K562 (cell line): ENCODE results near the gene C10orf105. TPM values are rescaled to one million over a fixed set of nuclear protein-coding genes. Genes with fewer than 3 reads are reported as not detected.

Source experiments
- BCOR ChIP-seq: fragments of 450-650 bp; IDR thresholded peaks from 2 replicates; pipeline ENCODE4 v1.6.1; 2016
- CAMTA2 ChIP-seq: fragments of 250-450 bp; sonication (Bioruptor Pico); conservative IDR thresholded peaks from 2 replicates; pipeline ENCODE4 v1.5.1; 2022
- CHD1 ChIP-seq: fragments of 200-600 bp; sonication (generic); IDR thresholded peaks from one replicate; pipeline ENCODE4 v1.6.1; 2012; ENCODE audit warnings: mild to moderate bottlenecking, moderate library complexity, low read length, inconsistent platforms
- ETV5 ChIP-seq: sonication (generic); formaldehyde crosslinking; IDR thresholded peaks from 2 replicates; pipeline ENCODE4 v1.4.0; 2020; ENCODE audit warnings: low read depth, mild to moderate bottlenecking, missing genetic modification reagents
- GABPB1 ChIP-seq: sonication (generic); formaldehyde crosslinking; IDR thresholded peaks from 2 replicates; pipeline ENCODE4 v1.8.0; 2022; ENCODE audit warnings: mild to moderate bottlenecking, missing genetic modification reagents
- NRF1 ChIP-seq, 2 experiments: fragments of 450-650 bp; IDR thresholded peaks in 1 of 2; conservative IDR thresholded peaks in 1 of 2; 2 replicates each; pipeline ENCODE4 v1.6.1; 2014; ENCODE audit warnings: mild to moderate bottlenecking in 2 of 2
- PHF21A ChIP-seq: fragments of 450-650 bp; IDR thresholded peaks from 2 replicates; pipeline ENCODE4 v1.6.1; 2017; ENCODE audit warnings: low read depth, borderline replicate concordance
- POLR2G ChIP-seq: fragments of 200-400 bp; formaldehyde crosslinking; IDR thresholded peaks from 2 replicates; pipeline ENCODE4 v1.6.1; 2017; ENCODE audit warnings: low read depth, mild to moderate bottlenecking, antibody characterized with exemption, low read length, moderate library complexity
- PRPF4 ChIP-seq: fragments of 200-400 bp; formaldehyde crosslinking; IDR thresholded peaks from one replicate; pipeline ENCODE4 v1.6.1; 2017; ENCODE audit warnings: low read length, low read depth, mild to moderate bottlenecking; ENCODE audit not compliant: insufficient read depth, poor library complexity, severe bottlenecking
- RAD21 ChIP-seq, 2 experiments: fragments of 250-450 bp in 1 of 2; fragments of 450-650 bp in 1 of 2; sonication (Bioruptor Pico) in 1 of 2; formaldehyde crosslinking in 1 of 2; IDR thresholded peaks in 1 of 2; conservative IDR thresholded peaks in 1 of 2; 2 replicates each; pipeline versions ENCODE4 v1.4.0 to v1.8.0; 2020 to 2022; ENCODE audit warnings: mild to moderate bottlenecking in 2 of 2, moderate library complexity in 1 of 2
- TCF3 ChIP-seq: sonication (generic); formaldehyde crosslinking; IDR thresholded peaks from 2 replicates; pipeline ENCODE4 v1.4.0; 2020; ENCODE audit warnings: mild to moderate bottlenecking, missing genetic modification reagents
- TFE3 ChIP-seq: fragments of 450-650 bp; formaldehyde crosslinking; IDR thresholded peaks from 2 replicates; pipeline ENCODE4 v1.4.0; 2020; ENCODE audit warnings: mild to moderate bottlenecking, mixed read lengths
- THRA ChIP-seq: fragments of 450-650 bp; IDR thresholded peaks from 2 replicates; pipeline ENCODE4 v1.6.1; 2017; ENCODE audit warnings: mild to moderate bottlenecking, moderate library complexity
- YBX1 ChIP-seq: fragments of 450-650 bp; IDR thresholded peaks from 2 replicates; pipeline ENCODE4 v1.7.1; 2016; ENCODE audit warnings: mild to moderate bottlenecking
- ZBTB43 ChIP-seq: sonication (generic); formaldehyde crosslinking; IDR thresholded peaks from 2 replicates; pipeline ENCODE4 v1.8.0; 2023; ENCODE audit warnings: mild to moderate bottlenecking, missing genetic modification reagents
- ZNF717 ChIP-seq: fragments of 250-450 bp; sonication (Bioruptor Pico); IDR thresholded peaks from 2 replicates; pipeline ENCODE4 v1.5.0; 2021
- ZSCAN32 ChIP-seq: fragments of 450-650 bp; formaldehyde crosslinking; IDR thresholded peaks from 2 replicates; pipeline ENCODE4 v1.4.0; 2020; ENCODE audit warnings: mild to moderate bottlenecking, moderate library complexity
- polyA plus RNA-seq, 8 experiments: library from polyadenylated mRNA; depleted of rRNA in 4 of 8; stranded (reverse) in 5 of 8; unstranded in 3 of 8; fragments of >200 nt; fragmentation: Nextera tagmentation in 2 of 8; fragmentation: Illumina TruSeq in 1 of 8; extraction: Ambion mirVana in 2 of 8; extraction: Trizol in 1 of 8; gene quantifications; 2 replicates each; pipeline versions ENCODE4 v1.2.1 to v1.2.3, GENCODE V29; 2011 to 2014; ENCODE audit warnings: inconsistent platforms in 1 of 8, missing spikeins in 1 of 8
- total RNA-seq, 7 experiments: library from RNA; depleted of rRNA in 6 of 7; stranded (reverse); fragments of >200 nt in 6 of 7; fragmentation: Illumina TruSeq in 2 of 7; extraction: Trizol in 2 of 7; gene quantifications; 2 replicates each; pipeline versions ENCODE4 v1.2.1 to v1.2.3, GENCODE V29; 2011 to 2021; ENCODE audit warnings: low replicate concordance in 1 of 7
- TF ChIP-seq, protein P1 (sequence below): fragments of 250-450 bp; sonication (Bioruptor Pico); IDR thresholded peaks from 2 replicates; pipeline ENCODE4 v1.4.0; 2020; ENCODE audit warnings: mild to moderate bottlenecking, moderate library complexity
- TF ChIP-seq, protein P2 (sequence below): fragments of 250-450 bp; sonication (Bioruptor Pico); IDR thresholded peaks from 2 replicates; pipeline ENCODE4 v1.9.0; 2021; ENCODE audit warnings: mild to moderate bottlenecking
- TF ChIP-seq, protein P3 (sequence below): fragments of 450-650 bp; IDR thresholded peaks from one replicate; pipeline ENCODE4 v1.6.1; 2018; ENCODE audit warnings: mild to moderate bottlenecking, moderate library complexity; ENCODE audit not compliant: partially characterized antibody

The C10orf105 gene
- total and polyA plus RNA-seq, 9 of the 15 experiments (the other 6 are each of a cell fraction or from before 2014, with no cell fraction given) = 0.03 to 0.25 (median 0.04) TPM; not detected in 3

GRCh38 chr10:71747039-71747531, 27.5 kb upstream of the C10orf105 start (continued):
- TF ChIP-seq, protein P1, sequence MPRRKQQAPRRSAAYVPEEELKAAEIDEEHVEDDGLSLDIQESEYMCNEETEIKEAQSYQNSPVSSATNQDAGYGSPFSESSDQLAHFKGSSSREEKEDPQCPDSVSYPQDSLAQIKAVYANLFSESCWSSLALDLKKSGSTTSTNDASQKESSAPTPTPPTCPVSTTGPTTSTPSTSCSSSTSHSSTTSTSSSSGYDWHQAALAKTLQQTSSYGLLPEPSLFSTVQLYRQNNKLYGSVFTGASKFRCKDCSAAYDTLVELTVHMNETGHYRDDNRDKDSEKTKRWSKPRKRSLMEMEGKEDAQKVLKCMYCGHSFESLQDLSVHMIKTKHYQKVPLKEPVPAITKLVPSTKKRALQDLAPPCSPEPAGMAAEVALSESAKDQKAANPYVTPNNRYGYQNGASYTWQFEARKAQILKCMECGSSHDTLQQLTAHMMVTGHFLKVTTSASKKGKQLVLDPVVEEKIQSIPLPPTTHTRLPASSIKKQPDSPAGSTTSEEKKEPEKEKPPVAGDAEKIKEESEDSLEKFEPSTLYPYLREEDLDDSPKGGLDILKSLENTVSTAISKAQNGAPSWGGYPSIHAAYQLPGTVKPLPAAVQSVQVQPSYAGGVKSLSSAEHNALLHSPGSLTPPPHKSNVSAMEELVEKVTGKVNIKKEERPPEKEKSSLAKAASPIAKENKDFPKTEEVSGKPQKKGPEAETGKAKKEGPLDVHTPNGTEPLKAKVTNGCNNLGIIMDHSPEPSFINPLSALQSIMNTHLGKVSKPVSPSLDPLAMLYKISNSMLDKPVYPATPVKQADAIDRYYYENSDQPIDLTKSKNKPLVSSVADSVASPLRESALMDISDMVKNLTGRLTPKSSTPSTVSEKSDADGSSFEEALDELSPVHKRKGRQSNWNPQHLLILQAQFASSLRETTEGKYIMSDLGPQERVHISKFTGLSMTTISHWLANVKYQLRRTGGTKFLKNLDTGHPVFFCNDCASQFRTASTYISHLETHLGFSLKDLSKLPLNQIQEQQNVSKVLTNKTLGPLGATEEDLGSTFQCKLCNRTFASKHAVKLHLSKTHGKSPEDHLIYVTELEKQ (CRISPR knock-in tag) = no peak
- TF ChIP-seq ZBTB43 (no peak), TCF3 (no peak), THRA (no peak), TFE3 (CRISPR knock-in tag) (no peak), ETV5 (CRISPR knock-in tag) (no peak), CAMTA2 (CRISPR knock-in tag) (no peak), GABPB1 (CRISPR knock-in tag) (no peak), CHD1 (no peak), PRPF4 (no peak), PHF21A (no peak), POLR2G (no peak), BCOR (no peak), ZNF717 (CRISPR knock-in tag) (0 out of 2 replicates have a peak, but pooled peaks have one; percentile 14), ZSCAN32 (CRISPR knock-in tag) (no peak), YBX1 (no peak), NRF1 (conservative IDR thresholded peaks at IDR 0.05 in 1 of 2, IDR thresholded peaks at IDR 0.05 in 1 of 2) (no peak), RAD21 (CRISPR knock-in tag; conservative IDR thresholded peaks at IDR 0.05 in 1 of 2, IDR thresholded peaks at IDR 0.05 in 1 of 2) (no peak)
- TF ChIP-seq, protein P2, sequence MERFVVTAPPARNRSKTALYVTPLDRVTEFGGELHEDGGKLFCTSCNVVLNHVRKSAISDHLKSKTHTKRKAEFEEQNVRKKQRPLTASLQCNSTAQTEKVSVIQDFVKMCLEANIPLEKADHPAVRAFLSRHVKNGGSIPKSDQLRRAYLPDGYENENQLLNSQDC (CRISPR knock-in tag) = no peak
- TF ChIP-seq, protein P3, sequence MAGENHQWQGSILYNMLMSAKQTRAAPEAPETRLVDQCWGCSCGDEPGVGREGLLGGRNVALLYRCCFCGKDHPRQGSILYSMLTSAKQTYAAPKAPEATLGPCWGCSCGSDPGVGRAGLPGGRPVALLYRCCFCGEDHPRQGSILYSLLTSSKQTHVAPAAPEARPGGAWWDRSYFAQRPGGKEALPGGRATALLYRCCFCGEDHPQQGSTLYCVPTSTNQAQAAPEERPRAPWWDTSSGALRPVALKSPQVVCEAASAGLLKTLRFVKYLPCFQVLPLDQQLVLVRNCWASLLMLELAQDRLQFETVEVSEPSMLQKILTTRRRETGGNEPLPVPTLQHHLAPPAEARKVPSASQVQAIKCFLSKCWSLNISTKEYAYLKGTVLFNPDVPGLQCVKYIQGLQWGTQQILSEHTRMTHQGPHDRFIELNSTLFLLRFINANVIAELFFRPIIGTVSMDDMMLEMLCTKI = no peak
